ENCODE data around the gene RICTOR. TPM values are rescaled to one million over a fixed set of nuclear protein-coding genes. Genes with fewer than 3 reads are reported as not detected.
"Not testable (repeated sequence)": the region's sequence is repeated elsewhere in the genome, so short reads cannot be mapped to it uniquely, and the experiment has no call there.

The RICTOR gene
- total and polyA plus RNA-seq, 7 experiments from 2014 or later: 16.2 to 96.2 (median 65.0) TPM

- intact Hi-C loops (cut with micrococcal nuclease): no loop called here
- H3K27ac Mint-ChIP-seq: peak overlapping the region in 4 of 9 donors; percentile 0 to 38 (median 28)
Measured at GRCh38 chr5:38996123-38996522, 78.1 kb downstream of the RICTOR start.

GRCh38 chr5:38994324-38994927 is 79.8 kb downstream of the RICTOR start:
- Histone ChIP-seq H3K4me3 (ENCODE audit: low read length) (no peak overlapping the region), H3K36me3 (ENCODE audit: control insufficient read depth in 2 of 3, insufficient read depth in 3 of 3, low read length in 3 of 3) (peaks cover 5 to 12% (median 7%) of the 10 kb centered on the region in 3 experiments), H3K27me3 (ENCODE audit: control insufficient read depth in 2 of 2, insufficient read depth in 2 of 2, low read length in 2 of 2) (no peaks in the 10 kb centered on the region), H3K27ac (ENCODE audit: low read depth, low read length) (no peak overlapping the region), H3K4me1 (ENCODE audit: control insufficient read depth in 2 of 2, insufficient read depth in 2 of 2, low read length in 2 of 2) (no peaks in the 10 kb centered on the region), H3K9me3 (ENCODE audit: control insufficient read depth in 2 of 3, low read length in 3 of 3) (no peaks in the 10 kb centered on the region)
- CTCF ChIA-PET: no interaction called here
- H3K4me1 Mint-ChIP-seq: peaks cover 4 to 39% (median 25%) of the 10 kb centered on the region in 7 donors
- no peak overlapping the region for H3K4me3 Mint-ChIP-seq
- intact Hi-C loops (cut with micrococcal nuclease): loop anchor here (1.0 to 5.0 kb wide), 9 partner anchors 78 to 576 kb away; partner anchors contain the start of genes FYB1 (in 1 of the 2) and RICTOR (in 1 of the 2)
- no peaks in the 10 kb centered on the region for H3K27me3 Mint-ChIP-seq
- ATAC-seq: peak; percentile 63
- peaks cover 0 to 9% (median 0%) of the 10 kb centered on the region in 11 donors for H3K9me3 Mint-ChIP-seq
- H3K36me3 Mint-ChIP-seq: peaks cover 13 to 42% (median 38%) of the 10 kb centered on the region in 5 donors
- POLR2A ChIA-PET: no interaction called here
- DNase-seq: peak in 7 of 9 donors; percentile 2 to 57 (median 39)
- peak overlapping the region in 1 of 9 donors; percentile 75 for H3K27ac Mint-ChIP-seq

More at GRCh38 chr5:38996123-38996522, 78.1 kb downstream of the RICTOR start:
- Histone ChIP-seq H3K4me1 (ENCODE audit: control insufficient read depth in 2 of 2, insufficient read depth in 2 of 2, low read length in 2 of 2) (no peaks in the 10 kb centered on the region), H3K9me3 (ENCODE audit: control insufficient read depth in 2 of 3, low read length in 3 of 3) (no peaks in the 10 kb centered on the region), H3K36me3 (ENCODE audit: control insufficient read depth in 2 of 3, insufficient read depth in 3 of 3, low read length in 3 of 3) (peaks cover 0 to 7% (median 5%) of the 10 kb centered on the region in 3 experiments), H3K4me3 (ENCODE audit: low read length) (no peak overlapping the region), H3K27ac (ENCODE audit: low read depth, low read length) (no peak overlapping the region), H3K27me3 (ENCODE audit: control insufficient read depth in 2 of 2, insufficient read depth in 2 of 2, low read length in 2 of 2) (no peaks in the 10 kb centered on the region)
- DNase-seq (no peak), ATAC-seq (no peak)
- Mint-ChIP-seq H3K36me3 (peaks cover 8 to 44% (median 38%) of the 10 kb centered on the region in 5 donors), H3K4me1 (peaks cover 4 to 53% (median 41%) of the 10 kb centered on the region in 7 donors), H3K4me3 (no peak overlapping the region), H3K9me3 (peaks cover 0 to 6% (median 0%) of the 10 kb centered on the region in 11 donors), H3K27me3 (no peaks in the 10 kb centered on the region)
- POLR2A ChIA-PET: no interaction called here
- CTCF ChIA-PET: interaction anchor here (1.1 kb wide), 1 partner anchor 85 kb away, joined by 3 read pairs; no protein-coding TSS in a partner anchor

GRCh38 chr5:38989974-38990719 is 84.1 kb downstream of the RICTOR start:
- POLR2A ChIA-PET; H3K4me3 ChIP-seq (ENCODE audit: low read length); H3K27ac ChIP-seq (ENCODE audit: low read depth, low read length); H3K27me3 ChIP-seq (ENCODE audit: control insufficient read depth in 2 of 2, insufficient read depth in 2 of 2, low read length in 2 of 2); H3K4me1 ChIP-seq (ENCODE audit: control insufficient read depth in 2 of 2, insufficient read depth in 2 of 2, low read length in 2 of 2); H3K27me3 Mint-ChIP-seq; DNase-seq; H3K36me3 ChIP-seq (ENCODE audit: control insufficient read depth in 2 of 3, insufficient read depth in 3 of 3, low read length in 3 of 3); H3K27ac Mint-ChIP-seq; H3K9me3 ChIP-seq (ENCODE audit: control insufficient read depth in 2 of 3, low read length in 3 of 3); ATAC-seq: not testable (repeated sequence)
- Mint-ChIP-seq H3K4me1 (peaks cover 4 to 50% (median 28%) of the 10 kb centered on the region in 7 donors), H3K4me3 (peak overlapping the region in 1 of 10 donors; percentile 42), H3K9me3 (peaks cover 0 to 31% (median 0%) of the 10 kb centered on the region in 11 donors), H3K36me3 (peaks cover 25 to 59% (median 58%) of the 10 kb centered on the region in 5 donors)
- CTCF ChIA-PET: interaction anchor here (0.7 kb wide), 1 partner anchor 242 kb away, joined by 3 read pairs; no protein-coding TSS in a partner anchor
- intact Hi-C loops (cut with micrococcal nuclease): loop anchor here in 1 of 2 donors (5.0 kb wide), 1 partner anchor 227 kb away; the partner anchor contains the start of gene FYB1

GRCh38 chr5:38985909-38986452 is 88.2 kb downstream of the RICTOR start:
- ATAC-seq (no peak), DNase-seq (no peak)
- no peaks in the 10 kb centered on the region for H3K27me3 ChIP-seq (ENCODE audit: control insufficient read depth in 2 of 2, insufficient read depth in 2 of 2, low read length in 2 of 2)
- no peak overlapping the region for H3K4me3 ChIP-seq (ENCODE audit: low read length)
- H3K4me3 Mint-ChIP-seq: no peak overlapping the region
- intact Hi-C loops (cut with micrococcal nuclease): no loop called here
- no peak overlapping the region for H3K27ac ChIP-seq (ENCODE audit: low read depth, low read length)
- no peaks in the 10 kb centered on the region for H3K27me3 Mint-ChIP-seq
- H3K9me3 ChIP-seq (ENCODE audit: control insufficient read depth in 2 of 3, low read length in 3 of 3): no peaks in the 10 kb centered on the region
- ChIA-PET POLR2A (interaction anchor here (0.6 kb wide), 1 partner anchor 58 kb away, joined by 3 read pairs; no protein-coding TSS in a partner anchor), CTCF (no interaction called here)
- H3K27ac Mint-ChIP-seq: peak overlapping the region in 4 of 9 donors; percentile 9 to 56 (median 32)
- H3K4me1 Mint-ChIP-seq: peaks cover 2 to 39% (median 24%) of the 10 kb centered on the region in 7 donors
- H3K4me1 ChIP-seq (ENCODE audit: control insufficient read depth in 2 of 2, insufficient read depth in 2 of 2, low read length in 2 of 2): no peaks in the 10 kb centered on the region
- peaks cover 0 to 31% (median 0%) of the 10 kb centered on the region in 11 donors for H3K9me3 Mint-ChIP-seq
- H3K36me3 Mint-ChIP-seq: peaks cover 25 to 50% (median 43%) of the 10 kb centered on the region in 5 donors
- H3K36me3 ChIP-seq (ENCODE audit: control insufficient read depth in 2 of 3, insufficient read depth in 3 of 3, low read length in 3 of 3): peaks cover 0 to 8% (median 5%) of the 10 kb centered on the region in 3 experiments

GRCh38 chr5:38979535-38979934 is 94.7 kb downstream of the RICTOR start:
- H3K4me1 ChIP-seq (ENCODE audit: control insufficient read depth in 2 of 2, insufficient read depth in 2 of 2, low read length in 2 of 2): no peaks in the 10 kb centered on the region
- intact Hi-C loops (cut with micrococcal nuclease): no loop called here
- peaks cover 0 to 35% (median 2%) of the 10 kb centered on the region in 3 experiments for H3K36me3 ChIP-seq (ENCODE audit: control insufficient read depth in 2 of 3, insufficient read depth in 3 of 3, low read length in 3 of 3)
- Mint-ChIP-seq H3K4me1 (peaks cover 0 to 18% (median 7%) of the 10 kb centered on the region in 7 donors), H3K27ac (peak overlapping the region in 4 of 9 donors; percentile 26 to 68 (median 50)), H3K9me3 (no peaks in the 10 kb centered on the region), H3K4me3 (no peak overlapping the region), H3K36me3 (peaks cover 0 to 36% (median 17%) of the 10 kb centered on the region in 5 donors), H3K27me3 (no peaks in the 10 kb centered on the region)
- ATAC-seq (no peak), DNase-seq (no peak)
- H3K27me3 ChIP-seq (ENCODE audit: control insufficient read depth in 2 of 2, insufficient read depth in 2 of 2, low read length in 2 of 2): no peaks in the 10 kb centered on the region
- POLR2A ChIA-PET: interaction anchor here (1.1 kb wide), 1 partner anchor 10 kb away, joined by 4 read pairs; no protein-coding TSS in a partner anchor
- CTCF ChIA-PET: interaction anchor here (0.5 kb wide), 1 partner anchor 18 kb away, joined by 3 read pairs; no protein-coding TSS in a partner anchor
- no peaks in the 10 kb centered on the region for H3K9me3 ChIP-seq (ENCODE audit: control insufficient read depth in 2 of 3, low read length in 3 of 3)
- H3K27ac ChIP-seq (ENCODE audit: low read depth, low read length): no peak overlapping the region
- no peak overlapping the region for H3K4me3 ChIP-seq (ENCODE audit: low read length)

- Mint-ChIP-seq H3K27me3 (no peaks in the 10 kb centered on the region), H3K4me3 (no peak overlapping the region), H3K36me3 (peaks cover 0 to 41% (median 21%) of the 10 kb centered on the region in 5 donors), H3K9me3 (no peaks in the 10 kb centered on the region), H3K27ac (no peak overlapping the region), H3K4me1 (peaks cover 0 to 13% (median 7%) of the 10 kb centered on the region in 7 donors)
- DNase-seq (no peak), ATAC-seq (no peak)
- Histone ChIP-seq H3K4me1 (ENCODE audit: control insufficient read depth in 2 of 2, insufficient read depth in 2 of 2, low read length in 2 of 2) (no peaks in the 10 kb centered on the region), H3K27me3 (ENCODE audit: control insufficient read depth in 2 of 2, insufficient read depth in 2 of 2, low read length in 2 of 2) (no peaks in the 10 kb centered on the region), H3K27ac (ENCODE audit: low read depth, low read length) (no peak overlapping the region), H3K9me3 (ENCODE audit: control insufficient read depth in 2 of 3, low read length in 3 of 3) (no peaks in the 10 kb centered on the region), H3K36me3 (ENCODE audit: control insufficient read depth in 2 of 3, insufficient read depth in 3 of 3, low read length in 3 of 3) (peaks cover 3 to 48% (median 3%) of the 10 kb centered on the region in 3 experiments), H3K4me3 (ENCODE audit: low read length) (no peak overlapping the region)
- intact Hi-C loops (cut with micrococcal nuclease): no loop called here
- ChIA-PET CTCF (interaction anchor here (0.7 kb wide), 1 partner anchor 9 kb away, joined by 3 read pairs; no protein-coding TSS in a partner anchor), POLR2A (no interaction called here)
Measured at GRCh38 chr5:38978036-38978435, 96.2 kb downstream of the RICTOR start.

Measured in naive thymus-derived CD4-positive, alpha-beta T cell (primary cell).